DMS153 (cell line): ENCODE results near the gene SEZ6L2.
"Not testable (repeated sequence)": the region's sequence is repeated elsewhere in the genome, so short reads cannot be mapped to it uniquely, and the experiment has no call there.

ENCODE experiments used
- DNase-seq: peaks from one replicate; lab custom pipeline; 2025; lab: John Stamatoyannopoulos, UW

The SEZ6L2 gene

GRCh38 chr16:29883987-29884386 lies 15.4 kb downstream of the SEZ6L2 start:
- no peak for DNase-seq

GRCh38 chr16:29881050-29881449 lies 18.3 kb downstream of the SEZ6L2 start:
- no peak for DNase-seq

GRCh38 chr16:29878172-29878571 lies 21.2 kb downstream of the SEZ6L2 start:
- DNase-seq: no peak

GRCh38 chr16:29877266-29877961 lies 21.9 kb downstream of the SEZ6L2 start:
- DNase-seq: no peak

GRCh38 chr16:29876594-29877249 lies 22.6 kb downstream of the SEZ6L2 start:
- DNase-seq: no peak

- no peak for DNase-seq
These were observed 23.1 kb downstream of the SEZ6L2 start for GRCh38 chr16:29876217-29876593.

GRCh38 chr16:29875206-29875605 lies 24.1 kb downstream of the SEZ6L2 start:
- DNase-seq: no peak

- no peak for DNase-seq
These were observed 26.0 kb downstream of the SEZ6L2 start for GRCh38 chr16:29873319-29873718.

GRCh38 chr16:29871822-29872546 lies 27.4 kb downstream of the SEZ6L2 start:
- no peak for DNase-seq

GRCh38 chr16:29869067-29869466 lies 30.3 kb downstream of the SEZ6L2 start:
- not testable (repeated sequence) for DNase-seq

GRCh38 chr16:29868396-29869009 lies 30.8 kb downstream of the SEZ6L2 start:
- DNase-seq: no peak

- no peak for DNase-seq
These were observed 35.1 kb downstream of the SEZ6L2 start for GRCh38 chr16:29864205-29864604.

- no peak for DNase-seq
These were observed 35.7 kb downstream of the SEZ6L2 start for GRCh38 chr16:29863669-29863984.

- peak; percentile 92 for DNase-seq
These were observed 36.3 kb downstream of the SEZ6L2 start, which contains the start of gene CDIPT for GRCh38 chr16:29862884-29863668. Gene CDIPT (minus strand): TSS chr16:29863226. CDS start chr16:29862857, 369 bp downstream.

- DNase-seq: no peak
These were observed 36.9 kb downstream of the SEZ6L2 start for GRCh38 chr16:29862383-29862883.

- DNase-seq: no peak
These were observed 39.1 kb downstream of the SEZ6L2 start for GRCh38 chr16:29860218-29860617.

GRCh38 chr16:29858974-29859373 lies 40.4 kb downstream of the SEZ6L2 start:
- DNase-seq: no peak

GRCh38 chr16:29858149-29858849 lies 41.1 kb downstream of the SEZ6L2 start:
- no peak for DNase-seq

- DNase-seq: no peak
These were observed 42.1 kb downstream of the SEZ6L2 start for GRCh38 chr16:29857133-29857760.

- no peak for DNase-seq
These were observed 44.7 kb downstream of the SEZ6L2 start for GRCh38 chr16:29854520-29855100.
